Measurements from ENCODE around the gene CLTA.

DNA sequence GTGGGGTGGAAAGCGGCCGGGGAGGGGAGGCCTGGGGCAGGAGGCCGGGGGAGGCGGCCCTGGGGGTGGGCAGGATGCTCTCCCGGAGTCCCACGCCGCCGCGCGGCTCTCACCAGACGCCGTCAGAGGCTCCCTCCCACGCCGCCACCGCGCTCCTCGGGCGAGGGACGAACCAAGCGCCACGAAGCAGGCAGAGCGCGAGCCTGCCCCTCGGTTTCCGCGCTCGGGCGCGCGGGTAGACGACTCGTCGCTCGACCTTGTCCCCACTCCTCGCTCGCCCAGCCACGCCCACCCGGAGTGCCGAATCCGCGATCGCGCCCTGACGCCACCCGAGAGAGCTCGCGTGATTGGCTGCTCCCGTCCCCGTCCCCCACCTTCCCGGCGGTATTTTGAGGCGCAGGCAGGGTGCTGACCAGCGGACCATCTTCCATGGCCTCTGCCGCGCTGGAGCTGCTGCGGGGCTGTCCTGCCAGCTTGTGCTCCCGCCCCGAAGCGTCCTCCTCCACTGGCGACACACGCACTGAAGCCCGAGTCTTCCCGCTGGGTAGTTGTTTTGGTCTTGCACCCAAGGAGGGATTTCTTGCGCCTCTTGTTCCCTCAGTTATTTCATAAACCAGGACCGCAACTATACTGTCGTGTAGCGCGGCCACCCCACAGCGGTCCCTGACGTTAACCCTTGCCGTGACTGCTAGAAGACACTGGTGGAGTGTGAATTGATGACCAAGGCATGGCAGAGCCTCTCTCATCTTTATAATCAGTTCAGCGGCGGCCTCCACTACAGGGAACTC lies 67.7 kb downstream of the CLTA start, which contains the start of gene GNE:
- TF ChIP-seq, protein P1, sequence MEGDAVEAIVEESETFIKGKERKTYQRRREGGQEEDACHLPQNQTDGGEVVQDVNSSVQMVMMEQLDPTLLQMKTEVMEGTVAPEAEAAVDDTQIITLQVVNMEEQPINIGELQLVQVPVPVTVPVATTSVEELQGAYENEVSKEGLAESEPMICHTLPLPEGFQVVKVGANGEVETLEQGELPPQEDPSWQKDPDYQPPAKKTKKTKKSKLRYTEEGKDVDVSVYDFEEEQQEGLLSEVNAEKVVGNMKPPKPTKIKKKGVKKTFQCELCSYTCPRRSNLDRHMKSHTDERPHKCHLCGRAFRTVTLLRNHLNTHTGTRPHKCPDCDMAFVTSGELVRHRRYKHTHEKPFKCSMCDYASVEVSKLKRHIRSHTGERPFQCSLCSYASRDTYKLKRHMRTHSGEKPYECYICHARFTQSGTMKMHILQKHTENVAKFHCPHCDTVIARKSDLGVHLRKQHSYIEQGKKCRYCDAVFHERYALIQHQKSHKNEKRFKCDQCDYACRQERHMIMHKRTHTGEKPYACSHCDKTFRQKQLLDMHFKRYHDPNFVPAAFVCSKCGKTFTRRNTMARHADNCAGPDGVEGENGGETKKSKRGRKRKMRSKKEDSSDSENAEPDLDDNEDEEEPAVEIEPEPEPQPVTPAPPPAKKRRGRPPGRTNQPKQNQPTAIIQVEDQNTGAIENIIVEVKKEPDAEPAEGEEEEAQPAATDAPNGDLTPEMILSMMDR (conservative IDR thresholded peaks at IDR 0.05; ENCODE audit: low read length), result no peak
- TF ChIP-seq EZH2phosphoT487 (IDR thresholded peaks at IDR 0.05; ENCODE audit: borderline replicate concordance, low read depth, low read length), result no peak
